Sigmoid colon (tissue), 4 donors: ENCODE data around the gene MMD.

Source experiments
- EP300 ChIP-seq, 4 donors: sonication (generic); formaldehyde crosslinking; IDR thresholded peaks; one replicate each; pipeline ENCODE4 v1.6.1; 2017; ENCODE audit warnings: antibody characterized with exemption in 4 of 4
- POLR2A ChIP-seq, 2 donors: fragments of 450-650 bp; IDR thresholded peaks; one replicate each; pipeline ENCODE4 v1.6.1; 2016; ENCODE audit warnings: antibody characterized with exemption in 2 of 2, mild to moderate bottlenecking in 2 of 2, moderate library complexity in 2 of 2
- POLR2AphosphoS5 ChIP-seq, 4 donors: sonication (generic); formaldehyde crosslinking; IDR thresholded peaks; one replicate each; pipeline ENCODE4 v1.6.1; 2017; ENCODE audit warnings: antibody characterized with exemption in 4 of 4
- TF ChIP-seq, protein P1 (sequence below), 4 experiments: fragments of 450-650 bp in 3 of 4; fragments of 200-600 bp in 1 of 4; IDR thresholded peaks; one replicate each; pipeline ENCODE4 v1.5.1; 2016 to 2019; ENCODE audit warnings: antibody characterized with exemption in 4 of 4, mild to moderate bottlenecking in 3 of 4, moderate library complexity in 2 of 4

- TF ChIP-seq, protein P1, sequence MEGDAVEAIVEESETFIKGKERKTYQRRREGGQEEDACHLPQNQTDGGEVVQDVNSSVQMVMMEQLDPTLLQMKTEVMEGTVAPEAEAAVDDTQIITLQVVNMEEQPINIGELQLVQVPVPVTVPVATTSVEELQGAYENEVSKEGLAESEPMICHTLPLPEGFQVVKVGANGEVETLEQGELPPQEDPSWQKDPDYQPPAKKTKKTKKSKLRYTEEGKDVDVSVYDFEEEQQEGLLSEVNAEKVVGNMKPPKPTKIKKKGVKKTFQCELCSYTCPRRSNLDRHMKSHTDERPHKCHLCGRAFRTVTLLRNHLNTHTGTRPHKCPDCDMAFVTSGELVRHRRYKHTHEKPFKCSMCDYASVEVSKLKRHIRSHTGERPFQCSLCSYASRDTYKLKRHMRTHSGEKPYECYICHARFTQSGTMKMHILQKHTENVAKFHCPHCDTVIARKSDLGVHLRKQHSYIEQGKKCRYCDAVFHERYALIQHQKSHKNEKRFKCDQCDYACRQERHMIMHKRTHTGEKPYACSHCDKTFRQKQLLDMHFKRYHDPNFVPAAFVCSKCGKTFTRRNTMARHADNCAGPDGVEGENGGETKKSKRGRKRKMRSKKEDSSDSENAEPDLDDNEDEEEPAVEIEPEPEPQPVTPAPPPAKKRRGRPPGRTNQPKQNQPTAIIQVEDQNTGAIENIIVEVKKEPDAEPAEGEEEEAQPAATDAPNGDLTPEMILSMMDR (IDR thresholded peaks at IDR 0.05), result no peak
- peak; percentile 77 to 88 (median 82) for TF ChIP-seq POLR2AphosphoS5 (IDR thresholded peaks at IDR 0.05)
- no peak for TF ChIP-seq POLR2A (IDR thresholded peaks at IDR 0.05)
- peak; percentile 81 to 98 (median 86) for TF ChIP-seq EP300 (IDR thresholded peaks at IDR 0.05)
Measured at GRCh38 chr17:55442953-55443683, 21.5 kb upstream of the MMD start.
